RWPE2 (cell line): ENCODE measurements around the gene GFPT1.

ENCODE experiments used
- ATAC-seq: fragments of 200-7000 bp; cut with Tn5 transposase; 3 replicates; pipeline ENCODE4 v1.9.1; 2021; ENCODE audit warnings: low read depth
- DNase-seq: peaks from one replicate; pipeline ENCODE4 v3.0.0-alpha.2; 2020; ENCODE audit warnings: low spot score
- H3K27ac ChIP-seq: fragments of 450-650 bp; 2 replicates; pipeline ENCODE4 v1.5.1; 2017; ENCODE audit warnings: mild to moderate bottlenecking; ENCODE audit not compliant: poor library complexity, severe bottlenecking
- H3K27me3 ChIP-seq: fragments of 250-450 bp; sonication (Bioruptor Pico); 2 replicates; pipeline ENCODE4 v1.5.1; 2021; ENCODE audit warnings: mild to moderate bottlenecking, moderate library complexity; ENCODE audit not compliant: insufficient read depth, poor library complexity, severe bottlenecking
- H3K36me3 ChIP-seq: fragments of 250-450 bp; sonication (Bioruptor Pico); 2 replicates; pipeline ENCODE4 v1.5.1; 2020; ENCODE audit warnings: low read depth, mild to moderate bottlenecking, moderate library complexity
- H3K4me1 ChIP-seq: fragments of 250-450 bp; sonication (Bioruptor Pico); 2 replicates; pipeline ENCODE4 v1.5.1; 2021; ENCODE audit warnings: mild to moderate bottlenecking, moderate library complexity; ENCODE audit not compliant: insufficient read depth, poor library complexity, severe bottlenecking
- H3K4me3 ChIP-seq: fragments of 250-450 bp; sonication (Bioruptor Pico); 2 replicates; pipeline ENCODE4 v1.5.1; 2021; ENCODE audit warnings: mild to moderate bottlenecking, moderate library complexity; ENCODE audit not compliant: severe bottlenecking
- H3K9me3 ChIP-seq: fragments of 250-450 bp; sonication (Bioruptor Pico); 2 replicates; pipeline ENCODE4 v1.5.1; 2021; ENCODE audit warnings: mild to moderate bottlenecking, moderate library complexity; ENCODE audit not compliant: severe bottlenecking
- TF ChIP-seq, protein P1 (sequence below): fragments of 450-650 bp; IDR thresholded peaks from one replicate; pipeline ENCODE4 v1.5.1; 2017; ENCODE audit warnings: mild to moderate bottlenecking, moderate library complexity; ENCODE audit not compliant: poor library complexity, severe bottlenecking

The GFPT1 gene

DNA sequence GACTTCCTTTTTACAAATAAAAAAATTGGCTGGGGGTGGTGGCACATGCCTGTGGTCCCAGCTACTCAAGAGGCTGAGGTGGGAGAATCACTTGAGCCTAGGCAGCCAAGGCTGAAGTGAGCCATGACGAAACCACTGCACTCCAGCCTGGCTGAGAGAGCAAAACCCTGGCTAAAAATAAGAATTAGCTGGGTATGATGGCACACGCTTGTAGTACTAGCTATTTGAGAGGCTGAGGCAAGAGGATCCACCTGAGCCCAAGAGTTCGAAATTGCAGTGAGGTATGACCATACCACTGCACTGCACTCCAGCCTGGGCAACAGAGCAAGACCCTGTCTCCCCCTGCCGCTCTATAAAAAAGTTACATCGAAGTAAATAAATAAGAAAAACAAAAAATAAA, 33.7 kb downstream of the GFPT1 start:
- TF ChIP-seq, protein P1, sequence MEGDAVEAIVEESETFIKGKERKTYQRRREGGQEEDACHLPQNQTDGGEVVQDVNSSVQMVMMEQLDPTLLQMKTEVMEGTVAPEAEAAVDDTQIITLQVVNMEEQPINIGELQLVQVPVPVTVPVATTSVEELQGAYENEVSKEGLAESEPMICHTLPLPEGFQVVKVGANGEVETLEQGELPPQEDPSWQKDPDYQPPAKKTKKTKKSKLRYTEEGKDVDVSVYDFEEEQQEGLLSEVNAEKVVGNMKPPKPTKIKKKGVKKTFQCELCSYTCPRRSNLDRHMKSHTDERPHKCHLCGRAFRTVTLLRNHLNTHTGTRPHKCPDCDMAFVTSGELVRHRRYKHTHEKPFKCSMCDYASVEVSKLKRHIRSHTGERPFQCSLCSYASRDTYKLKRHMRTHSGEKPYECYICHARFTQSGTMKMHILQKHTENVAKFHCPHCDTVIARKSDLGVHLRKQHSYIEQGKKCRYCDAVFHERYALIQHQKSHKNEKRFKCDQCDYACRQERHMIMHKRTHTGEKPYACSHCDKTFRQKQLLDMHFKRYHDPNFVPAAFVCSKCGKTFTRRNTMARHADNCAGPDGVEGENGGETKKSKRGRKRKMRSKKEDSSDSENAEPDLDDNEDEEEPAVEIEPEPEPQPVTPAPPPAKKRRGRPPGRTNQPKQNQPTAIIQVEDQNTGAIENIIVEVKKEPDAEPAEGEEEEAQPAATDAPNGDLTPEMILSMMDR, result no peak
- H3K36me3 ChIP-seq, result peaks cover 96% of the 10 kb centered on the region
- no peaks in the 10 kb centered on the region for H3K27me3 ChIP-seq
- DNase-seq (no peak), ATAC-seq (no peak)
- H3K27ac ChIP-seq, result no peak overlapping the region
- H3K4me1 ChIP-seq, result no peaks in the 10 kb centered on the region
- H3K9me3 ChIP-seq, result no peaks in the 10 kb centered on the region
- H3K4me3 ChIP-seq, result no peak overlapping the region

DNA sequence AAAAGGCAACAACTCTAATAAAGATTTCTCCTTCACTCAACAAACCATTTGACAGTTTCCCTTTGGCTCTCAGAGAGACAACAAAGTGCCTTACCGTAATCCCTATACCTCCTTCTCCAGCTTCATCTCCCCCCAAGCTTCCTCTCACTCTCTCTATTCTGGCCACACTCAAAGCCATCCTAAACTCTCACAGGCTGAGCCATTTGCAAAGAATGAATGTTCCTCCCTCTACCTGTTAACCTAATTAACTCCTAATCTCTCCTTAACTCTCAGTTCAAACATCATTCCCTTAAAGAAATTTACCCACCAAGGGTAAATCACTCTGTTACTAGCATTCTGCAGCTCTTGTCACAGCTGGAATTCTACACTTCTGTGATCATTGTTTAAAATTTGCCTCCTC, 38.2 kb downstream of the GFPT1 start:
- no peaks in the 10 kb centered on the region for H3K27me3 ChIP-seq
- H3K36me3 ChIP-seq, result peaks cover 96% of the 10 kb centered on the region
- no peaks in the 10 kb centered on the region for H3K4me1 ChIP-seq
- H3K4me3 ChIP-seq, result no peak overlapping the region
- H3K9me3 ChIP-seq, result no peaks in the 10 kb centered on the region
- ATAC-seq (no peak), DNase-seq (no peak)
- TF ChIP-seq, protein P1, result no peak
- H3K27ac ChIP-seq, result no peak overlapping the region

DNA sequence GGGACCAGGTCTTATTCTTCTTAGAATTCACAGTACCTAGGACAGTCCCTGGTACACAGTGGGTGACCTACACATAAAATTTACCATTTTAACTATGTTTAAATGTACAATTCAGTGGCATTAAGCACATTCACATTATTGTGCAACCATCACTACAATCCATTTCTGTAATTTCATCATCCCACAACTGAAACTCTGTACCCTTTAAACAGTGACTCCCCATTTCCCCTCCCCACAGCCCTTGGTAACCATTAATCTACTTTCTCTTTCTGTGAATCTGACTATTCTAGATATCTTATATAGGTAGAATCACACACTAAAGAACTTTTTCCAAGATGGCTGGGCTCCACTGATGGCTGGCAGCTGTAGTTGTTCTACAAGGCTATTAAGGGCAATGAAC, 41.6 kb downstream of the GFPT1 start:
- H3K4me1 ChIP-seq, result no peaks in the 10 kb centered on the region
- DNase-seq (no peak), ATAC-seq (no peak)
- TF ChIP-seq, protein P1, result no peak
- H3K27ac ChIP-seq, result no peak overlapping the region
- no peaks in the 10 kb centered on the region for H3K27me3 ChIP-seq
- no peak overlapping the region for H3K4me3 ChIP-seq
- peaks cover 98% of the 10 kb centered on the region for H3K36me3 ChIP-seq
- no peaks in the 10 kb centered on the region for H3K9me3 ChIP-seq

DNA sequence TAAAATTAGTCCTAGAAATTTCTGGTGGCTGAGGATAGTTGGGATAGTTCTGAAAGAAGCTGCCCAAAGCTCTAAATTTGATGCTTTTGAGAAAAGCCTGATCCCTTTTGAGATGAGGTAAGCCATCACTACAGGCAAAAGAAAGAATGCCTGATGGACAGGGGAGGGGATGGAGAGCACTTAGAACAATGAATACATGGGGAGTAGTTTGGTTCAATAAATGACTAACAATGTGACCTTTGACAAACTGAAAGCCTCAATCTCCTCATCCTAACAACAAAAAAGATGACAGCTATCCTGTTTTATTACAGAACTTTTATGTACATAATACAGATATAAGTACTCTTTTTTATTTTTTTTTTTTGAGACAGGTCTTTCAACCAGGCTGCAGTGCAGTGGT, 42.7 kb downstream of the GFPT1 start:
- Histone ChIP-seq H3K36me3 (peaks cover 98% of the 10 kb centered on the region), H3K9me3 (no peaks in the 10 kb centered on the region), H3K4me1 (no peaks in the 10 kb centered on the region), H3K27ac (no peak overlapping the region), H3K27me3 (no peaks in the 10 kb centered on the region), H3K4me3 (no peak overlapping the region)
- DNase-seq (no peak), ATAC-seq (no peak)
- TF ChIP-seq, protein P1, result no peak

DNA sequence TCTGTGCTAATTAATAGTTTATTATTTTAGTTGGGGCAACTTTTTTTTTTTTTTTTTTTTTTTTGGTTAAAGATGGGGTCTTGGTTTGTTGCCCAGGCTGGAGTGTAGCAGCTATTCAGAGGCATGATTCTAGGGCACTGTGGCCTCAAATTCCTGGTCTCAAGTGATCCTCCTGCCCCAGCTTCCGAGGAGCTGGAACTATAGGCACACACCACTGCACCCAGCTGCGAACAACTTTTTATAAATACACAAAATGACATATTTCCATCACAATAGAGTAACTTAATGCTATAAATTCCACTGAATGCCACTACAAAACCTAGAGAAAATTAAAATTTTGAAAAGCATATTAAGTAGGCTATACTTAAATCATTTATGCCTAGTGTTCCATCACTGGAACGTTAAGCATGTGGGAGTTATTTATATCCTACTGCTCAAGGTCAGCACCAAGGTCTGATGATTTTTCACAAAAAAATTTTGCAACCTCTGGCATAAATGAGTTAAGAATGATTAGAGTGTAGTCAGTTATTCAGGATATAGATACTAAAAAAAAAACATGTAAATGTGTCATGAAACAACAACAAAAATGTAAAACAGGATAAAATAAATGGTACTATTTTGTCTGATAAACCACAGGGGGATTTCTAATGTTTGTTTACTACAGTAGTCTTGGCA, 46.8 kb downstream of the GFPT1 start:
- TF ChIP-seq, protein P1, result no peak
- no peak for ATAC-seq
- no peak overlapping the region for H3K27ac ChIP-seq
- H3K4me3 ChIP-seq, result no peak overlapping the region
- no peak for DNase-seq
- H3K36me3 ChIP-seq, result peaks cover 93% of the 10 kb centered on the region
- H3K9me3 ChIP-seq, result no peaks in the 10 kb centered on the region
- H3K4me1 ChIP-seq, result no peaks in the 10 kb centered on the region
- no peaks in the 10 kb centered on the region for H3K27me3 ChIP-seq
